ENCODE results near the gene SPTLC2.

- TF ChIP-seq RAD21 (IDR thresholded peaks at IDR 0.05; ENCODE audit: low read depth) (no peak), POLR2AphosphoS5 (IDR thresholded peaks at IDR 0.05; ENCODE audit: low read depth, low read length) (no peak), REST (IDR thresholded peaks at IDR 0.05; ENCODE audit: low read depth) (no peak), CTCF (IDR thresholded peaks at IDR 0.05 in 2 of 3, conservative IDR thresholded peaks at IDR 0.05 in 1 of 3; ENCODE audit: borderline replicate concordance in 1 of 3, insufficient read depth in 1 of 3, low read depth in 2 of 3, low read length in 2 of 3) (no peak)
Measured at GRCh38 chr14:77590845-77591485, 25.5 kb downstream of the SPTLC2 start.
